Endothelial cell of umbilical vein (primary cell): Measurements from ENCODE around the gene FZD1. TPM values are rescaled to one million over a fixed set of nuclear protein-coding genes. Genes with fewer than 3 reads are reported as not detected.

Experiments
- BruUV-seq: library from RNA; stranded (reverse); fragments of 400-500 nt; replicated peaks from 2 replicates; lab custom pipeline; 2021; lab: Mats Ljungman, UMichigan
- CTCF ChIA-PET: fragments of 300-600, 350-600 bp; sonication (Branson Sonifier 250); formaldehyde crosslinking; loops from one replicate; lab custom pipeline; 2021; ENCODE audit warnings: antibody characterized with exemption, inconsistent platforms; lab: Charles Lee
- POLR2A ChIA-PET: fragments of 300-600, 350-600 bp; sonication (Branson Sonifier 250); formaldehyde crosslinking; loops from one replicate; lab custom pipeline; 2021; ENCODE audit warnings: antibody characterized with exemption, inconsistent platforms; lab: Charles Lee
- DNase-seq: peaks from one replicate; pipeline ENCODE4 v3.0.0-alpha.2; 2011; ENCODE audit warnings: low read depth, low spot score
- FAIRE-seq: peaks from 2 replicates; lab custom pipeline; 2011; peaks lifted over from hg19 to GRCh38; lab: Jason Lieb, UNC
- H2AFZ ChIP-seq: 2 replicates; pipeline ENCODE4 v1.6.0; 2012; ENCODE audit warnings: low read depth, low read length, control low read depth, inconsistent platforms
- H3K27ac ChIP-seq: 2 replicates; pipeline ENCODE4 v1.5.1; 2011; ENCODE audit warnings: low read depth, mild to moderate bottlenecking, control low read depth, low read length, moderate library complexity; ENCODE audit not compliant: insufficient read depth
- H3K27me3 ChIP-seq, 2 experiments: 2 replicates each; pipeline versions ENCODE4 v1.6.0 to v1.6.1; 2011; ENCODE audit warnings: low read length in 2 of 2, mixed read lengths in 1 of 2; ENCODE audit not compliant: control insufficient read depth in 2 of 2, insufficient read depth in 2 of 2
- H3K36me3 ChIP-seq, 2 experiments: 2 replicates in 1 of 2; 3 replicates in 1 of 2; pipeline ENCODE4 v1.5.1; 2011; ENCODE audit warnings: low read length in 2 of 2, mild to moderate bottlenecking in 1 of 2, moderate library complexity in 1 of 2; ENCODE audit not compliant: control insufficient read depth in 2 of 2, insufficient read depth in 2 of 2; ENCODE audit errors: extremely low read depth in 1 of 2
- H3K4me1 ChIP-seq: 3 replicates; pipeline ENCODE4 v1.5.1; 2011; ENCODE audit warnings: mild to moderate bottlenecking, low read length; ENCODE audit not compliant: control insufficient read depth, insufficient read depth; ENCODE audit errors: extremely low read depth
- H3K4me2 ChIP-seq: 2 replicates; pipeline ENCODE4 v1.6.1; 2011; ENCODE audit warnings: low read length, control low read depth, mixed read lengths; ENCODE audit not compliant: insufficient read depth
- H3K4me3 ChIP-seq, 3 experiments: fragments of 200-600 bp in 1 of 3; sonication (generic), shearing (Covaris generic) in 1 of 3; replicated peaks in 1 of 3; 2 replicates each; pipeline ENCODE4 v1.5.1; 2011 to 2016; ENCODE audit warnings: control low read depth in 3 of 3, low read length in 3 of 3, mild to moderate bottlenecking in 2 of 3, inconsistent platforms in 1 of 3, low read depth in 1 of 3, moderate library complexity in 1 of 3; ENCODE audit not compliant: insufficient read depth in 1 of 3
- H3K79me2 ChIP-seq: 2 replicates; pipeline ENCODE4 v1.6.0; 2012; ENCODE audit warnings: low read length, inconsistent platforms; ENCODE audit not compliant: control insufficient read depth, insufficient read depth
- H3K9ac ChIP-seq: replicated peaks from 2 replicates; pipeline ENCODE3; 2011; ENCODE audit warnings: low read length, control low read depth; ENCODE audit not compliant: insufficient read depth; ENCODE audit errors: extremely low read depth
- H3K9me1 ChIP-seq: replicated peaks from 3 replicates; pipeline ENCODE4 v1.6.0; 2011; ENCODE audit warnings: mild to moderate bottlenecking, low read length; ENCODE audit not compliant: control insufficient read depth, insufficient read depth; ENCODE audit errors: extremely low read depth
- H3K9me3 ChIP-seq: replicated peaks from 2 replicates; pipeline ENCODE4 v1.5.1; 2012; ENCODE audit warnings: low read length, inconsistent platforms; ENCODE audit not compliant: control insufficient read depth, insufficient read depth
- H4K20me1 ChIP-seq: replicated peaks from 2 replicates; pipeline ENCODE3; 2011; ENCODE audit warnings: mild to moderate bottlenecking, low read length; ENCODE audit not compliant: control insufficient read depth, insufficient read depth; ENCODE audit errors: extremely low read depth
- EZH2 ChIP-seq: IDR thresholded peaks from 2 replicates; pipeline ENCODE4 v1.6.1; 2012; ENCODE audit warnings: borderline replicate concordance, low read depth, mild to moderate bottlenecking, moderate library complexity, low read length, inconsistent platforms; ENCODE audit not compliant: severe bottlenecking
- FOS ChIP-seq: IDR thresholded peaks from 2 replicates; pipeline ENCODE4 v1.6.1; 2011; ENCODE audit warnings: mild to moderate bottlenecking, low read length, moderate library complexity, borderline replicate concordance; ENCODE audit not compliant: insufficient read depth
- GATA2 ChIP-seq: IDR thresholded peaks from 2 replicates; pipeline ENCODE4 v1.7.0; 2011; ENCODE audit warnings: low read depth, mild to moderate bottlenecking, moderate library complexity, mixed read lengths, low read length; ENCODE audit not compliant: insufficient read length, insufficient read depth
- JUN ChIP-seq: IDR thresholded peaks from 2 replicates; pipeline ENCODE4 v1.6.1; 2011; ENCODE audit warnings: borderline replicate concordance, low read depth; ENCODE audit not compliant: insufficient read length, insufficient read depth
- MYC ChIP-seq: IDR thresholded peaks from one replicate; pipeline ENCODE4 v1.6.1; 2011; ENCODE audit warnings: mild to moderate bottlenecking, low read depth, low read length
- POLR2A ChIP-seq: IDR thresholded peaks from 2 replicates; pipeline ENCODE4 v1.6.1; 2012; ENCODE audit warnings: low read depth, mild to moderate bottlenecking, control low read depth, low read length
- POLR2AphosphoS5 ChIP-seq: IDR thresholded peaks from 2 replicates; pipeline ENCODE4 v1.6.1; 2012; ENCODE audit warnings: low read depth, mild to moderate bottlenecking, control low read depth, low read length, moderate library complexity; ENCODE audit not compliant: insufficient read depth
- dilution Hi-C: fragments of 300-500 bp; cut with MboI; formaldehyde crosslinking; loops from one replicate; pipeline ENCODE4 v1.15.0; 2019; ENCODE audit warnings: low sequenced_read_pairs; ENCODE audit not compliant: extremely low pct_ligation_motif_present
- intact Hi-C: fragments of 100-400 bp; cut with micrococcal nuclease; formaldehyde crosslinking; loops from one replicate; pipeline ENCODE4 v1.10.0; 2022
- polyA plus RNA-seq, 4 experiments: library from polyadenylated mRNA; depleted of rRNA in 3 of 4; stranded (reverse) in 3 of 4; unstranded in 1 of 4; fragments of >200 nt; gene quantifications; 2 replicates each; pipeline versions ENCODE4 v1.2.1 to v1.2.3, GENCODE V29; 2011 to 2012; ENCODE audit warnings: missing spikeins in 1 of 4
- total RNA-seq: library from RNA; stranded (reverse); gene quantifications from 2 replicates; pipeline ENCODE4 v1.2.3, GENCODE V29; 2021
- TF ChIP-seq, protein P1 (sequence below), 2 donors: IDR thresholded peaks; 1 replicate in 1 of 2; 2 replicates in 1 of 2; pipeline ENCODE4 v1.5.1; 2011; ENCODE audit warnings: low read length in 2 of 2, mild to moderate bottlenecking in 2 of 2, moderate library complexity in 2 of 2, control low read depth in 1 of 2, inconsistent platforms in 1 of 2, low read depth in 1 of 2; ENCODE audit not compliant: insufficient read depth in 1 of 2; ENCODE audit errors: extremely low read depth in 1 of 2
- TF ChIP-seq, protein P2 (sequence below): IDR thresholded peaks from 2 replicates; pipeline ENCODE4 v1.6.1; 2011; ENCODE audit not compliant: insufficient read depth, insufficient read length

Gene FZD1
- total and polyA plus RNA-seq, 2 donors (not counting 3 experiments of a cell fraction or from before 2014, with no cell fraction given): 2.4 to 3.4 TPM

DNA sequence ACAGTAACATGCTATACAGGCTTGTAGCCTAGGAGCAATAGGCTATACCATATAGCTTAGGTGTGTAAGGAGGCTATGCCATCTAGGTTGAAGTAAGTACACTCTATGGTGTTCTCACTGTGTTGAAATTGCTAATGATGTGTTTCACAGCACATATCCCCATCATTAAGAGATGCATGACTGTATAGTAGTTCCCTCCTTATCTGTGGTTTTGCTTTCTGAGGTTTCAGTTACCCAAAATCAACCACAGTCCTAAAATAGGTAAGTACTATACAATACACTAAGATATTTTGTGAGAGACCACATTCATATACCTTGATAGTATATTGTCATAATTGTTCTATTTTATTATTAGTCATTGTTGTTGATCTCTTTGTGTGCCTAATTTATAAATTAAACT, 12.7 kb downstream of the FZD1 start:
- no TSS peak for BruUV-seq
- no peak overlapping the region for H2AFZ ChIP-seq
- intact Hi-C loops: no loop called here
- POLR2A ChIA-PET: no interaction called here
- dilution Hi-C loops: no loop called here
- CTCF ChIA-PET: interaction anchor here (1.3 to 2.2 kb wide), 2 partner anchors 11 to 15 kb away, joined by 3 to 11 read pairs; no protein-coding TSS in a partner anchor
- no peak overlapping the region for H3K4me2 ChIP-seq
- TF ChIP-seq JUN: no peak
- no peak for TF ChIP-seq POLR2A
- no peak for TF ChIP-seq MYC
- no peak for TF ChIP-seq POLR2AphosphoS5
- TF ChIP-seq EZH2: no peak
- H3K27ac ChIP-seq: no peak overlapping the region
- H3K4me3 ChIP-seq: no peak overlapping the region
- DNase-seq (no peak), FAIRE-seq (no peak)
- no peaks in the 10 kb centered on the region for H3K79me2 ChIP-seq
- no peaks in the 10 kb centered on the region for H4K20me1 ChIP-seq
- no peaks in the 10 kb centered on the region for H3K27me3 ChIP-seq
- no peaks in the 10 kb centered on the region for H3K4me1 ChIP-seq
- H3K9me1 ChIP-seq: no peaks in the 10 kb centered on the region
- H3K9me3 ChIP-seq: no peaks in the 10 kb centered on the region
- no peak overlapping the region for H3K9ac ChIP-seq
- H3K36me3 ChIP-seq: no peaks in the 10 kb centered on the region

DNA sequence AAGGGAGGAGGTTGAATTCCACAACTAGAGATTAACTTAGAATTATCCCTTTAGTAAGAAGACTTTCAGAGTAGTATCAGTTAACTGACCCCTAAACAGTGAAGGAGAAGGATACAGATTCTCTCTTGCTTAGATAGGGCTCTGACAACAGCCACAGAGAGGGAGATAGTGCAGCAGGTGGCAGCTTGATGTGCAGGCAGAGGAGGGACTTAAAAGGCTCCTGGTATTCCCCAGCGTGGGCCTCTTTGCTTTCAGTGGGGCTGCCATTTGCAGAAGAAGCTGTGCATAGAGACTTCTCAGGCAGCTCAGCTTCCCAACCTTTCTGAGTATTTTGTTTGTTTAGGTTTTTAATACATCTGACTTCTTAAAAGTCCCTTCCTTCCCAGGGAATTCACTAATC, 16.0 kb downstream of the FZD1 start:
- Histone ChIP-seq H3K79me2 (no peaks in the 10 kb centered on the region), H3K9me3 (no peaks in the 10 kb centered on the region), H3K9ac (no peak overlapping the region), H3K4me3 (no peak overlapping the region), H3K36me3 (no peaks in the 10 kb centered on the region), H3K4me2 (no peak overlapping the region), H3K9me1 (no peaks in the 10 kb centered on the region), H3K27ac (no peak overlapping the region), H2AFZ (no peak overlapping the region), H4K20me1 (no peaks in the 10 kb centered on the region), H3K4me1 (no peaks in the 10 kb centered on the region), H3K27me3 (no peaks in the 10 kb centered on the region)
- ChIA-PET CTCF (no interaction called here), POLR2A (no interaction called here)
- no peak for FAIRE-seq
- no TSS peak for BruUV-seq
- no peak for DNase-seq
- dilution Hi-C loops: no loop called here
- intact Hi-C loops: no loop called here
- TF ChIP-seq JUN (no peak), EZH2 (no peak), POLR2A (no peak), MYC (no peak), GATA2 (no peak), POLR2AphosphoS5 (no peak), FOS (no peak)
- TF ChIP-seq, protein P1, sequence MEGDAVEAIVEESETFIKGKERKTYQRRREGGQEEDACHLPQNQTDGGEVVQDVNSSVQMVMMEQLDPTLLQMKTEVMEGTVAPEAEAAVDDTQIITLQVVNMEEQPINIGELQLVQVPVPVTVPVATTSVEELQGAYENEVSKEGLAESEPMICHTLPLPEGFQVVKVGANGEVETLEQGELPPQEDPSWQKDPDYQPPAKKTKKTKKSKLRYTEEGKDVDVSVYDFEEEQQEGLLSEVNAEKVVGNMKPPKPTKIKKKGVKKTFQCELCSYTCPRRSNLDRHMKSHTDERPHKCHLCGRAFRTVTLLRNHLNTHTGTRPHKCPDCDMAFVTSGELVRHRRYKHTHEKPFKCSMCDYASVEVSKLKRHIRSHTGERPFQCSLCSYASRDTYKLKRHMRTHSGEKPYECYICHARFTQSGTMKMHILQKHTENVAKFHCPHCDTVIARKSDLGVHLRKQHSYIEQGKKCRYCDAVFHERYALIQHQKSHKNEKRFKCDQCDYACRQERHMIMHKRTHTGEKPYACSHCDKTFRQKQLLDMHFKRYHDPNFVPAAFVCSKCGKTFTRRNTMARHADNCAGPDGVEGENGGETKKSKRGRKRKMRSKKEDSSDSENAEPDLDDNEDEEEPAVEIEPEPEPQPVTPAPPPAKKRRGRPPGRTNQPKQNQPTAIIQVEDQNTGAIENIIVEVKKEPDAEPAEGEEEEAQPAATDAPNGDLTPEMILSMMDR (IDR thresholded peaks at IDR 0.05; ENCODE audit: extremely low read depth in 1 of 2, insufficient read depth in 1 of 2, low read depth in 1 of 2, low read length in 2 of 2): no peak
- TF ChIP-seq, protein P2, sequence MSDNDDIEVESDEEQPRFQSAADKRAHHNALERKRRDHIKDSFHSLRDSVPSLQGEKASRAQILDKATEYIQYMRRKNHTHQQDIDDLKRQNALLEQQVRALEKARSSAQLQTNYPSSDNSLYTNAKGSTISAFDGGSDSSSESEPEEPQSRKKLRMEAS: no peak
